SK-N-MC (cell line): Measurements from ENCODE around the gene TMEM175.

Experiments
- DNase-seq: peaks from one replicate; pipeline ENCODE4 v3.0.0-alpha.2; 2011; ENCODE audit warnings: low read depth, low spot score
- H3K27ac ChIP-seq: fragments of 200-600 bp; sonication (generic); 2 replicates; pipeline ENCODE4 v1.5.1; 2016; ENCODE audit warnings: mixed run types
- H3K36me3 ChIP-seq: fragments of 200-600 bp; sonication (generic); 2 replicates; pipeline ENCODE4 v1.6.1; 2017; ENCODE audit warnings: antibody characterized with exemption, low read length, mixed read lengths; ENCODE audit not compliant: insufficient read depth
- H3K4me3 ChIP-seq: fragments of 200-600 bp; sonication (generic); 2 replicates; pipeline ENCODE4 v1.5.1; 2016
- H3K9ac ChIP-seq: fragments of 200-600 bp; sonication (generic); 2 replicates; pipeline ENCODE4 v1.8.0; 2017; ENCODE audit warnings: mixed run types, mixed read lengths; ENCODE audit not compliant: insufficient read length
- H3K9me3 ChIP-seq: fragments of 200-600 bp; sonication (generic); 2 replicates; pipeline ENCODE4 v1.6.1; 2017; ENCODE audit warnings: low read depth, mild to moderate bottlenecking, antibody characterized with exemption, low read length, moderate library complexity, mixed read lengths
- EZH2 ChIP-seq: fragments of 200-600 bp; sonication (generic); IDR thresholded peaks from one replicate; pipeline ENCODE4 v1.6.1; 2017; ENCODE audit warnings: antibody characterized with exemption
- FOXP2 ChIP-seq: optimal IDR thresholded peaks from 2 replicates; pipeline ENCODE3; 2011; ENCODE audit warnings: mild to moderate bottlenecking, moderate library complexity; ENCODE audit not compliant: insufficient read depth; ENCODE audit errors: extremely low read length, control extremely low read depth
- POLR2AphosphoS5 ChIP-seq: IDR thresholded peaks from 2 replicates; pipeline ENCODE4 v1.6.1; 2012; ENCODE audit warnings: mild to moderate bottlenecking, low read depth, low read length, borderline replicate concordance

The TMEM175 gene

GRCh38 chr4:957231-957580, 24.9 kb downstream of the TMEM175 start:
- no peak overlapping the region for H3K27ac ChIP-seq
- no peak for TF ChIP-seq POLR2AphosphoS5
- no peak for TF ChIP-seq EZH2
- no peak for TF ChIP-seq FOXP2
- no peaks in the 10 kb centered on the region for H3K9me3 ChIP-seq
- H3K9ac ChIP-seq: no peak overlapping the region
- H3K4me3 ChIP-seq: no peak overlapping the region
- DNase-seq: no peak
- H3K36me3 ChIP-seq: no peaks in the 10 kb centered on the region

- no peak for DNase-seq
- TF ChIP-seq POLR2AphosphoS5 (no peak), FOXP2 (no peak), EZH2 (no peak)
- Histone ChIP-seq H3K27ac (no peak overlapping the region), H3K9me3 (no peaks in the 10 kb centered on the region), H3K36me3 (no peaks in the 10 kb centered on the region), H3K9ac (no peak overlapping the region), H3K4me3 (no peak overlapping the region)
Observed at GRCh38 chr4:957581-958313, 25.5 kb downstream of the TMEM175 start.

- DNase-seq: no peak
- TF ChIP-seq FOXP2 (no peak), POLR2AphosphoS5 (no peak), EZH2 (no peak)
- Histone ChIP-seq H3K9ac (no peak overlapping the region), H3K4me3 (no peak overlapping the region), H3K27ac (no peak overlapping the region), H3K9me3 (no peaks in the 10 kb centered on the region), H3K36me3 (no peaks in the 10 kb centered on the region)
Observed at GRCh38 chr4:958314-958665, 26.0 kb downstream of the TMEM175 start.

- Histone ChIP-seq H3K36me3 (no peaks in the 10 kb centered on the region), H3K4me3 (no peak overlapping the region), H3K27ac (no peak overlapping the region), H3K9me3 (no peaks in the 10 kb centered on the region), H3K9ac (no peak overlapping the region)
- DNase-seq: no peak
- TF ChIP-seq FOXP2: no peak
- TF ChIP-seq EZH2: no peak
- TF ChIP-seq POLR2AphosphoS5: no peak
Observed at GRCh38 chr4:958696-959337, 26.6 kb downstream of the TMEM175 start.

- no peak for TF ChIP-seq EZH2
- no peak for TF ChIP-seq FOXP2
- TF ChIP-seq POLR2AphosphoS5: no peak
- Histone ChIP-seq H3K27ac (no peak overlapping the region), H3K9me3 (no peaks in the 10 kb centered on the region), H3K4me3 (no peak overlapping the region), H3K9ac (no peak overlapping the region), H3K36me3 (no peaks in the 10 kb centered on the region)
- DNase-seq: no peak
Observed at GRCh38 chr4:959338-960139, 27.3 kb downstream of the TMEM175 start.

GRCh38 chr4:960140-960635, 27.9 kb downstream of the TMEM175 start:
- no peak for TF ChIP-seq POLR2AphosphoS5
- TF ChIP-seq EZH2: no peak
- TF ChIP-seq FOXP2: no peak
- no peaks in the 10 kb centered on the region for H3K9me3 ChIP-seq
- no peak overlapping the region for H3K9ac ChIP-seq
- H3K36me3 ChIP-seq: no peaks in the 10 kb centered on the region
- DNase-seq: no peak
- H3K27ac ChIP-seq: no peak overlapping the region
- no peak overlapping the region for H3K4me3 ChIP-seq

GRCh38 chr4:960636-961350, 28.5 kb downstream of the TMEM175 start:
- DNase-seq: no peak
- Histone ChIP-seq H3K36me3 (no peaks in the 10 kb centered on the region), H3K4me3 (no peak overlapping the region), H3K27ac (no peak overlapping the region), H3K9ac (no peak overlapping the region), H3K9me3 (no peaks in the 10 kb centered on the region)
- TF ChIP-seq FOXP2 (no peak), POLR2AphosphoS5 (no peak)

- no peak for DNase-seq
- no peak for TF ChIP-seq FOXP2
- no peak for TF ChIP-seq EZH2
- TF ChIP-seq POLR2AphosphoS5: no peak
- Histone ChIP-seq H3K9me3 (no peaks in the 10 kb centered on the region), H3K36me3 (no peaks in the 10 kb centered on the region), H3K9ac (no peak overlapping the region), H3K27ac (no peak overlapping the region), H3K4me3 (no peak overlapping the region)
Observed at GRCh38 chr4:961351-962230, 29.3 kb downstream of the TMEM175 start.
